ENCODE data around the gene PES1.

DNA sequence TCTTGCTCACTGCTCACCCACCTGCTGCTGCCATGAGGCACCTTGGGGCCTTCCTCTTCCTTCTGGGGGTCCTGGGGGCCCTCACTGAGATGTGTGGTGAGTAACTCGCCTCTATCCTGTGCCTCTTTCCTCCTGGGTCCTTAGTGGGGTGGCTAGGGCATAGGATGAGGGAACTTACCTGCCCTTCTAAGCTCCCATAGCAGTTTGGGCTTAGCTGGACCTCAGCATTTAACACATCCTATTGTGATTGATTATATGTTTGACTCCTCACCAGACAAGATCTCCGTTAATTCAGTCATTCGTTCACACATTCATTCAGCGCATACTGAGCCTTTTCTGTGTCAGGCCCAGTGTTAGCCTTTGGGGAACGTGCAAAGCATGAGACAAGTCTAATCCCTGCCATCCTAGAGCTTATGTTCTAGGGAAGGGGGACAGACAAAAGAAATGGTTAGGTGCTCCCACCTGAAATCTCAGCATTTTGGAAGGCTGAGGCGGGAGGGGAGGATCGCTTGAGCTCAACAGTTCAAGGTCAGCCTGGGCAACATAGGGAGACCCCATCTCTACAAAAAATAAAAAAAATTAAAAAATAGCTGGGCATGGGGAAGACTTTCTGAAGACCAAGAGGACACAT, 15.7 kb upstream of the PES1 start:
- TF ChIP-seq, protein P1, sequence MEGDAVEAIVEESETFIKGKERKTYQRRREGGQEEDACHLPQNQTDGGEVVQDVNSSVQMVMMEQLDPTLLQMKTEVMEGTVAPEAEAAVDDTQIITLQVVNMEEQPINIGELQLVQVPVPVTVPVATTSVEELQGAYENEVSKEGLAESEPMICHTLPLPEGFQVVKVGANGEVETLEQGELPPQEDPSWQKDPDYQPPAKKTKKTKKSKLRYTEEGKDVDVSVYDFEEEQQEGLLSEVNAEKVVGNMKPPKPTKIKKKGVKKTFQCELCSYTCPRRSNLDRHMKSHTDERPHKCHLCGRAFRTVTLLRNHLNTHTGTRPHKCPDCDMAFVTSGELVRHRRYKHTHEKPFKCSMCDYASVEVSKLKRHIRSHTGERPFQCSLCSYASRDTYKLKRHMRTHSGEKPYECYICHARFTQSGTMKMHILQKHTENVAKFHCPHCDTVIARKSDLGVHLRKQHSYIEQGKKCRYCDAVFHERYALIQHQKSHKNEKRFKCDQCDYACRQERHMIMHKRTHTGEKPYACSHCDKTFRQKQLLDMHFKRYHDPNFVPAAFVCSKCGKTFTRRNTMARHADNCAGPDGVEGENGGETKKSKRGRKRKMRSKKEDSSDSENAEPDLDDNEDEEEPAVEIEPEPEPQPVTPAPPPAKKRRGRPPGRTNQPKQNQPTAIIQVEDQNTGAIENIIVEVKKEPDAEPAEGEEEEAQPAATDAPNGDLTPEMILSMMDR (conservative IDR thresholded peaks at IDR 0.05), result no peak
- TF ChIP-seq ZFX (IDR thresholded peaks at IDR 0.05), result no peak
